NCI-H2081 treated with DMSO at 0.1 percent for 48 hours (cell line): ENCODE measurements around the gene FNDC3B.
"Not testable (repeated sequence)": the region's sequence is repeated elsewhere in the genome, so short reads cannot be mapped to it uniquely, and the experiment has no call there.

Experiments used
- DNase-seq: peaks from one replicate; lab custom pipeline; 2025; lab: John Stamatoyannopoulos, UW

FNDC3B gene

GRCh38 chr3:172241405-172241804 is 202.0 kb downstream of the FNDC3B start:
- DNase-seq: no peak

GRCh38 chr3:172242471-172242870 is 203.1 kb downstream of the FNDC3B start:
- not testable (repeated sequence) for DNase-seq

- DNase-seq: not testable (repeated sequence)
Measured at GRCh38 chr3:172243376-172243775, 204.0 kb downstream of the FNDC3B start.

GRCh38 chr3:172244011-172244410 is 204.6 kb downstream of the FNDC3B start:
- DNase-seq: no peak

- no peak for DNase-seq
Measured at GRCh38 chr3:172245241-172245640, 205.9 kb downstream of the FNDC3B start.

- no peak for DNase-seq
Measured at GRCh38 chr3:172246107-172246844, 206.9 kb downstream of the FNDC3B start.

- DNase-seq: no peak
Measured at GRCh38 chr3:172247525-172248274, 208.3 kb downstream of the FNDC3B start.

- no peak for DNase-seq
Measured at GRCh38 chr3:172249039-172249438, 209.7 kb downstream of the FNDC3B start.

- no peak for DNase-seq
Measured at GRCh38 chr3:172251211-172251610, 211.8 kb downstream of the FNDC3B start.

- DNase-seq: no peak
Measured at GRCh38 chr3:172253200-172253599, 213.8 kb downstream of the FNDC3B start.

GRCh38 chr3:172254542-172254941 is 215.2 kb downstream of the FNDC3B start:
- no peak for DNase-seq

GRCh38 chr3:172255321-172255720 is 215.9 kb downstream of the FNDC3B start:
- not testable (repeated sequence) for DNase-seq

- no peak for DNase-seq
Measured at GRCh38 chr3:172256101-172256734, 216.8 kb downstream of the FNDC3B start.

GRCh38 chr3:172257648-172258400 is 218.4 kb downstream of the FNDC3B start:
- no peak for DNase-seq

GRCh38 chr3:172258624-172259023 is 219.2 kb downstream of the FNDC3B start:
- no peak for DNase-seq

GRCh38 chr3:172259111-172259541 is 219.7 kb downstream of the FNDC3B start:
- DNase-seq: no peak

GRCh38 chr3:172259726-172260248 is 220.4 kb downstream of the FNDC3B start:
- no peak for DNase-seq

- DNase-seq: no peak
Measured at GRCh38 chr3:172260381-172260780, 221.0 kb downstream of the FNDC3B start.

GRCh38 chr3:172261054-172261453 is 221.7 kb downstream of the FNDC3B start:
- DNase-seq: no peak

- no peak for DNase-seq
Measured at GRCh38 chr3:172262991-172263608, 223.7 kb downstream of the FNDC3B start.

- no peak for DNase-seq
Measured at GRCh38 chr3:172263781-172264486, 224.6 kb downstream of the FNDC3B start.
